Neural cell (in vitro differentiated cells): Measurements from ENCODE around the gene ERCC5. TPM values are rescaled to one million over a fixed set of nuclear protein-coding genes. Genes with fewer than 3 reads are reported as not detected.

ENCODE experiments used
- H2AFZ ChIP-seq: fragments of 200-600, 300-800 bp; sonication (generic), shearing (Covaris generic); 2 replicates; pipeline ENCODE4 v1.6.0; 2014; ENCODE audit warnings: low read depth, mild to moderate bottlenecking, antibody characterized with exemption, low read length, moderate library complexity
- H3F3A ChIP-seq: fragments of 200-600 bp; shearing (Covaris generic); 2 replicates; pipeline ENCODE4 v1.6.1; 2016; ENCODE audit warnings: mild to moderate bottlenecking, moderate library complexity, mixed read lengths, antibody characterized with exemption, low read length; ENCODE audit not compliant: insufficient read depth, poor library complexity, severe bottlenecking
- H3K27ac ChIP-seq: fragments of 200-600, 300-800 bp; sonication (generic), shearing (Covaris generic); 2 replicates; pipeline ENCODE4 v1.5.1; 2014; ENCODE audit warnings: mild to moderate bottlenecking, low read length, moderate library complexity
- H3K27me3 ChIP-seq: fragments of 300-800, 200-600 bp; sonication (generic), shearing (Covaris generic); 2 replicates; pipeline ENCODE4 v1.6.0; 2014; ENCODE audit warnings: mild to moderate bottlenecking, low read depth, low read length, moderate library complexity; ENCODE audit not compliant: insufficient read depth
- H3K36me3 ChIP-seq: fragments of 300-800, 200-600 bp; sonication (generic), shearing (Covaris generic); 2 replicates; pipeline ENCODE4 v1.5.1; 2014; ENCODE audit warnings: mild to moderate bottlenecking, antibody characterized with exemption, low read length, moderate library complexity; ENCODE audit not compliant: insufficient read depth
- H3K4me2 ChIP-seq: fragments of 300-800, 200-600 bp; sonication (generic), shearing (Covaris generic); 2 replicates; pipeline ENCODE4 v1.6.0; 2014; ENCODE audit warnings: mild to moderate bottlenecking, low read length
- H3K4me3 ChIP-seq: fragments of 300-800, 200-600 bp; sonication (generic), shearing (Covaris generic); 2 replicates; pipeline ENCODE4 v1.5.1; 2014; ENCODE audit warnings: mild to moderate bottlenecking, low read length, moderate library complexity
- H3K79me2 ChIP-seq: fragments of 200-600 bp; shearing (Covaris generic); replicated peaks from 2 replicates; pipeline ENCODE4 v1.6.0; 2014; ENCODE audit warnings: mild to moderate bottlenecking, low read length, moderate library complexity; ENCODE audit not compliant: insufficient read depth
- H3K9ac ChIP-seq: fragments of 300-800, 200-600 bp; sonication (generic), shearing (Covaris generic); 2 replicates; pipeline ENCODE4 v1.6.1; 2016; ENCODE audit warnings: mild to moderate bottlenecking, low read length, mixed read lengths
- H3K9me2 ChIP-seq: fragments of 200-600 bp; shearing (Covaris generic); 2 replicates; pipeline ENCODE4 v1.6.1; 2016; ENCODE audit warnings: mild to moderate bottlenecking, low read length, mixed read lengths; ENCODE audit not compliant: insufficient read depth
- H3K9me3 ChIP-seq: fragments of 200-600, 300-800 bp; sonication (generic), shearing (Covaris generic); 2 replicates; pipeline ENCODE4 v1.6.1; 2016; ENCODE audit warnings: mild to moderate bottlenecking, mixed run types, low read length, moderate library complexity, mixed read lengths
- H4K20me1 ChIP-seq: fragments of 200-600 bp; shearing (Covaris generic); 2 replicates; pipeline ENCODE4 v1.6.1; 2016; ENCODE audit warnings: mild to moderate bottlenecking, mixed run types; ENCODE audit not compliant: insufficient read depth
- EP300 ChIP-seq: fragments of 450-650 bp; conservative IDR thresholded peaks from 2 replicates; pipeline ENCODE4 v1.6.1; 2014; ENCODE audit warnings: antibody characterized with exemption, mild to moderate bottlenecking, moderate library complexity; ENCODE audit not compliant: poor library complexity, severe bottlenecking
- EZH2 ChIP-seq: fragments of 200-600, 300-800 bp; shearing (Covaris generic), sonication (generic); IDR thresholded peaks from 2 replicates; pipeline ENCODE4 v1.6.1; 2014; ENCODE audit warnings: antibody characterized with exemption, low read length, borderline replicate concordance, mild to moderate bottlenecking; ENCODE audit not compliant: insufficient read depth, poor library complexity, severe bottlenecking
- MXI1 ChIP-seq: fragments of 450-650 bp; conservative IDR thresholded peaks from 2 replicates; pipeline ENCODE4 v1.6.1; 2014; ENCODE audit warnings: antibody characterized with exemption, mild to moderate bottlenecking; ENCODE audit not compliant: poor library complexity, severe bottlenecking
- POLR2AphosphoS5 ChIP-seq: IDR thresholded peaks from 2 replicates; pipeline ENCODE4 v1.6.1; 2012
- RAD21 ChIP-seq: fragments of 450-650 bp; conservative IDR thresholded peaks from 2 replicates; pipeline ENCODE4 v1.6.1; 2014; ENCODE audit warnings: antibody characterized with exemption, mild to moderate bottlenecking, moderate library complexity
- SMC3 ChIP-seq: fragments of 450-650 bp; conservative IDR thresholded peaks from 2 replicates; pipeline ENCODE4 v1.6.1; 2014; ENCODE audit warnings: antibody characterized with exemption, mild to moderate bottlenecking, moderate library complexity; ENCODE audit not compliant: poor library complexity
- TAF1 ChIP-seq: IDR thresholded peaks from 2 replicates; pipeline ENCODE4 v1.6.1; 2012; ENCODE audit warnings: low read depth
- polyA plus RNA-seq: library from polyadenylated mRNA; depleted of rRNA; stranded (reverse); fragments of >200 nt; gene quantifications from 2 replicates; pipeline ENCODE4 v1.2.3, GENCODE V29; 2014
- TF ChIP-seq, protein P1 (sequence below): fragments of 450-650 bp; IDR thresholded peaks from 2 replicates; pipeline ENCODE4 v1.5.1; 2014; ENCODE audit warnings: antibody characterized with exemption, mild to moderate bottlenecking, moderate library complexity; ENCODE audit not compliant: poor library complexity, severe bottlenecking
- TF ChIP-seq, protein P2 (sequence below): IDR thresholded peaks from 2 replicates; pipeline ENCODE4 v1.6.1; 2012; ENCODE audit warnings: borderline replicate concordance

Gene ERCC5
- polyA plus RNA-seq, 1 donor from 2014 or later, result 67.5 TPM

DNA sequence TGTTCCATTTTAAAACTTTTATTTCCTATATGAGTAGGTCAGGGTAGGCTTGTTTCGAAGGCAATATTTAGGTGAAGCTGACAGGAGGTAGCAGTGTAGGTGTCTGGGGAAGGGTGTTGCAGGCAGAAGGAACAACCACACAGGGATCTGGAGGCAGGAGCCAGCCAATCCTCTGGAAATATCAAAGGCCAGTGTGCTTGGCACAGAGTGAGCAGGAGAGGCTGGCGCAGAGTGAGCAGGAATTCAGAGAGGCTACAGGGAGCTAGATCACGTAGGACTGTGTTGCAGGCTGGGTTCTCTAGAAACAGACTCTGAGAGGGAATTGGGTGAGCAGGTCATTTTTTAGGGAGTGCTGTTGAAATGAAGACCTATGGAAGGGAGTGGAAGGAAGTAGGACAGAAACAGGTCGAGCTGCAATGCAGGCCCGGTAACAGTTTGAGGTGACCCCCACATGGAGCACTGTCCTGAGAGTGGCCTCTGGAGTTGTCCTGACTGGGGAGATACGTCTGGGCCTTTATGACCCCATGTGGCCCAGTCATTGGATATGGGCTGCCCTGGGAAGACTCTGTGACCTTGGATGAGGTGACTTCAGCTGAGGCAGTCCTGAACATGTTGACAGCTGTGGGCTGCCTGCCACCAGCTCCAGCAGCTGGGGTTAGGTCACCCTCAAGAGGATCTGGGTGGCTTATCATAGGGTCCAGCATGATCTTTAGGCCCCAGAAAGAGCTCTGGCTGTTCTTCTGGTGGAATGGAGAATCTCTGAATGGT lies 51.7 kb downstream of the ERCC5 start:
- H3K27me3 ChIP-seq, result no peaks in the 10 kb centered on the region
- no peaks in the 10 kb centered on the region for H3K9me2 ChIP-seq
- H3K4me3 ChIP-seq, result no peak overlapping the region
- H2AFZ ChIP-seq, result no peak overlapping the region
- no peaks in the 10 kb centered on the region for H3F3A ChIP-seq
- no peaks in the 10 kb centered on the region for H3K36me3 ChIP-seq
- no peaks in the 10 kb centered on the region for H4K20me1 ChIP-seq
- no peak overlapping the region for H3K27ac ChIP-seq
- no peak overlapping the region for H3K9ac ChIP-seq
- TF ChIP-seq EP300 (no peak), SMC3 (no peak), RAD21 (no peak), POLR2AphosphoS5 (no peak), EZH2 (no peak), TAF1 (no peak), MXI1 (no peak)
- TF ChIP-seq, protein P1, sequence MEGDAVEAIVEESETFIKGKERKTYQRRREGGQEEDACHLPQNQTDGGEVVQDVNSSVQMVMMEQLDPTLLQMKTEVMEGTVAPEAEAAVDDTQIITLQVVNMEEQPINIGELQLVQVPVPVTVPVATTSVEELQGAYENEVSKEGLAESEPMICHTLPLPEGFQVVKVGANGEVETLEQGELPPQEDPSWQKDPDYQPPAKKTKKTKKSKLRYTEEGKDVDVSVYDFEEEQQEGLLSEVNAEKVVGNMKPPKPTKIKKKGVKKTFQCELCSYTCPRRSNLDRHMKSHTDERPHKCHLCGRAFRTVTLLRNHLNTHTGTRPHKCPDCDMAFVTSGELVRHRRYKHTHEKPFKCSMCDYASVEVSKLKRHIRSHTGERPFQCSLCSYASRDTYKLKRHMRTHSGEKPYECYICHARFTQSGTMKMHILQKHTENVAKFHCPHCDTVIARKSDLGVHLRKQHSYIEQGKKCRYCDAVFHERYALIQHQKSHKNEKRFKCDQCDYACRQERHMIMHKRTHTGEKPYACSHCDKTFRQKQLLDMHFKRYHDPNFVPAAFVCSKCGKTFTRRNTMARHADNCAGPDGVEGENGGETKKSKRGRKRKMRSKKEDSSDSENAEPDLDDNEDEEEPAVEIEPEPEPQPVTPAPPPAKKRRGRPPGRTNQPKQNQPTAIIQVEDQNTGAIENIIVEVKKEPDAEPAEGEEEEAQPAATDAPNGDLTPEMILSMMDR, result no peak
- TF ChIP-seq, protein P2, sequence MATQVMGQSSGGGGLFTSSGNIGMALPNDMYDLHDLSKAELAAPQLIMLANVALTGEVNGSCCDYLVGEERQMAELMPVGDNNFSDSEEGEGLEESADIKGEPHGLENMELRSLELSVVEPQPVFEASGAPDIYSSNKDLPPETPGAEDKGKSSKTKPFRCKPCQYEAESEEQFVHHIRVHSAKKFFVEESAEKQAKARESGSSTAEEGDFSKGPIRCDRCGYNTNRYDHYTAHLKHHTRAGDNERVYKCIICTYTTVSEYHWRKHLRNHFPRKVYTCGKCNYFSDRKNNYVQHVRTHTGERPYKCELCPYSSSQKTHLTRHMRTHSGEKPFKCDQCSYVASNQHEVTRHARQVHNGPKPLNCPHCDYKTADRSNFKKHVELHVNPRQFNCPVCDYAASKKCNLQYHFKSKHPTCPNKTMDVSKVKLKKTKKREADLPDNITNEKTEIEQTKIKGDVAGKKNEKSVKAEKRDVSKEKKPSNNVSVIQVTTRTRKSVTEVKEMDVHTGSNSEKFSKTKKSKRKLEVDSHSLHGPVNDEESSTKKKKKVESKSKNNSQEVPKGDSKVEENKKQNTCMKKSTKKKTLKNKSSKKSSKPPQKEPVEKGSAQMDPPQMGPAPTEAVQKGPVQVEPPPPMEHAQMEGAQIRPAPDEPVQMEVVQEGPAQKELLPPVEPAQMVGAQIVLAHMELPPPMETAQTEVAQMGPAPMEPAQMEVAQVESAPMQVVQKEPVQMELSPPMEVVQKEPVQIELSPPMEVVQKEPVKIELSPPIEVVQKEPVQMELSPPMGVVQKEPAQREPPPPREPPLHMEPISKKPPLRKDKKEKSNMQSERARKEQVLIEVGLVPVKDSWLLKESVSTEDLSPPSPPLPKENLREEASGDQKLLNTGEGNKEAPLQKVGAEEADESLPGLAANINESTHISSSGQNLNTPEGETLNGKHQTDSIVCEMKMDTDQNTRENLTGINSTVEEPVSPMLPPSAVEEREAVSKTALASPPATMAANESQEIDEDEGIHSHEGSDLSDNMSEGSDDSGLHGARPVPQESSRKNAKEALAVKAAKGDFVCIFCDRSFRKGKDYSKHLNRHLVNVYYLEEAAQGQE, result no peak
- H3K4me2 ChIP-seq, result no peak overlapping the region
- H3K9me3 ChIP-seq, result no peaks in the 10 kb centered on the region
- no peaks in the 10 kb centered on the region for H3K79me2 ChIP-seq

DNA sequence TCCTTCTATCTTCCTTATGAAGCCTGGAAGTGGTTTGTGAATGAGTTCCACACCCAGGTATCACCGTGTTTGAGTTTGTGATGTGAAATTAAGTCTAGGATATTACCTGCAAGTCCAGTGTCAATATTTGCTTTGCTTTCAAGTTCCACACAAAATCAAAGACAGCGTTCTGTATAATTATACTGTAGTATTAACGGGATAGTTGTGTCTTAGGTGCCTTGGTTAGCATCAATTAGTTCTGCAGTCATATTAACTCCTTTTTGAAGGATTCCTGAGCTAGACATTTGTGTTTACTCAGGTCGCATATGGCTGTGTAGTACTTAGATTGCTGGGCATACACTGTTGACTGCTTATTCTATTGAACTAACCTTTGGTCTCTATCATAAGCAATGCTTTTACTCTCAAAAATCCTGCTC lies 54.4 kb downstream of the ERCC5 start:
- Histone ChIP-seq H3K4me3 (no peak overlapping the region), H3K9me2 (no peaks in the 10 kb centered on the region), H3K27me3 (no peaks in the 10 kb centered on the region), H2AFZ (no peak overlapping the region), H3K27ac (no peak overlapping the region), H3K36me3 (no peaks in the 10 kb centered on the region), H3K4me2 (no peak overlapping the region), H3F3A (no peaks in the 10 kb centered on the region), H4K20me1 (no peaks in the 10 kb centered on the region), H3K9me3 (no peaks in the 10 kb centered on the region), H3K79me2 (no peaks in the 10 kb centered on the region), H3K9ac (no peak overlapping the region)
- TF ChIP-seq RAD21 (no peak), SMC3 (no peak), EZH2 (no peak), POLR2AphosphoS5 (no peak), MXI1 (no peak), EP300 (no peak), TAF1 (no peak)
- TF ChIP-seq, protein P1, result no peak
- TF ChIP-seq, protein P2, result no peak
